Activated CD4-positive, alpha-beta T cell treated with anti-CD3 and anti-CD28 coated beads, Interleukin-2, amount 10 ng/mL, durations not matched to agents 24 days and 14 days (primary cell): ENCODE results near the gene KRTAP5-3. TPM values are rescaled to one million over a fixed set of nuclear protein-coding genes. Genes with fewer than 3 reads are reported as not detected.

Source experiments
- DNase-seq: peaks from one replicate; pipeline ENCODE4 v3.0.0; 2022
- H3K27ac Mint-ChIP-seq: one replicate; pipeline ENCODE4 v1.8.0; 2022; ENCODE audit warnings: mild to moderate bottlenecking, mixed read lengths
- H3K27me3 Mint-ChIP-seq: one replicate; pipeline ENCODE4 v1.8.0; 2022; ENCODE audit warnings: mixed read lengths
- H3K36me3 Mint-ChIP-seq: one replicate; pipeline ENCODE4 v1.8.0; 2022; ENCODE audit warnings: low read depth, mild to moderate bottlenecking, mixed read lengths
- H3K4me1 Mint-ChIP-seq: one replicate; pipeline ENCODE4 v1.8.0; 2021; ENCODE audit warnings: mixed read lengths
- H3K4me3 Mint-ChIP-seq: one replicate; pipeline ENCODE4 v1.8.0; 2022; ENCODE audit warnings: mild to moderate bottlenecking, moderate library complexity, mixed read lengths
- H3K9me3 Mint-ChIP-seq: one replicate; pipeline ENCODE4 v1.8.0; 2021; ENCODE audit warnings: mixed read lengths
- intact Hi-C: fragments of 100-400 bp; cut with micrococcal nuclease; formaldehyde crosslinking; loops from one replicate; pipeline ENCODE4 v1.15.1; 2023
- total RNA-seq: library from RNA; stranded (reverse); gene quantifications from 2 replicates; pipeline ENCODE4 v1.2.3, GENCODE V29; 2022

Gene KRTAP5-3
- total RNA-seq, 1 donor from 2014 or later, result not detected

DNA sequence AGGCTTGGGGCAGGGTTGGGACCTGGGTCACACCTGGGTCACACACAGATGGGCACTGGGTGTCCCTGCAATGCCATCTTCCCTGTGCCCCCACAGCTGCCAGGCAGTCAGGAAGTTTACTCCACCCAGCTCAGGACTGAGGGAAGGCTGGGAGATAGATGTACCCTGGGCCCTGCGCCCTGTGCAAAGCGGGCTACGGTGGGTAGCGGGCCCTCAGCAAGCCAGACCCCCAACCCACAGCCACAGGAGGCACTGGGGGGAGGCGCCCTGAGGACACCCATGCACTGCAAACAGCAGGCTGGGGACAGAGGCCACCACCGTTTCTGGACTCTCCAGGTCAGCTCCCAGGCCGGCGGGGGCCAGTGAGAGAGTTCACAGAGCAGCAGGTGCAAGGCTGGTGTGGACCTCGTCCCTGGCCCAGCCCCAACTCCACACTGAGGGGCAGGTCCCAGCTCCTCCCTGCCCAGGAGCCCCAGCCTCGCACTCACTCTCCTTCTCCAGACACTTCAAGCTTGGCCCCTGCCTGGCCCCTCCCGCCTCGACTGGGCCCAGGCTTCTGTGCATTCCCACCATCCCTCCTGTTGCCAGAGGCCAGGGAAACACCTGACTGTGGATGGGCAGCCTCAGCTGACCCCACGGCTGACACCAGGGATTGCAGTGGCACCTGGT is 41.1 kb downstream of the KRTAP5-3 start:
- Mint-ChIP-seq H3K36me3 (no peaks in the 10 kb centered on the region), H3K27me3 (peaks cover 15% of the 10 kb centered on the region), H3K9me3 (no peaks in the 10 kb centered on the region), H3K4me1 (no peaks in the 10 kb centered on the region), H3K27ac (no peak overlapping the region), H3K4me3 (no peak overlapping the region)
- intact Hi-C loops, result no loop called here
- DNase-seq, result peak; percentile 56

- H3K9me3 Mint-ChIP-seq, result no peaks in the 10 kb centered on the region
- H3K27me3 Mint-ChIP-seq, result peaks cover 15% of the 10 kb centered on the region
- intact Hi-C loops, result no loop called here
- no peak overlapping the region for H3K27ac Mint-ChIP-seq
- DNase-seq, result no peak
- no peak overlapping the region for H3K4me3 Mint-ChIP-seq
- no peaks in the 10 kb centered on the region for H3K36me3 Mint-ChIP-seq
- no peaks in the 10 kb centered on the region for H3K4me1 Mint-ChIP-seq
Measured at GRCh38 chr11:1566381-1567051, 41.7 kb downstream of the KRTAP5-3 start.

- Mint-ChIP-seq H3K27me3 (peaks cover 14% of the 10 kb centered on the region), H3K36me3 (no peaks in the 10 kb centered on the region), H3K9me3 (no peaks in the 10 kb centered on the region), H3K27ac (no peak overlapping the region), H3K4me3 (no peak overlapping the region), H3K4me1 (no peaks in the 10 kb centered on the region)
- DNase-seq, result no peak
- intact Hi-C loops, result no loop called here
Measured at GRCh38 chr11:1565904-1566247, 42.4 kb downstream of the KRTAP5-3 start.

GRCh38 chr11:1565173-1565903 is 42.9 kb downstream of the KRTAP5-3 start:
- DNase-seq, result no peak
- H3K27ac Mint-ChIP-seq, result no peak overlapping the region
- no peaks in the 10 kb centered on the region for H3K36me3 Mint-ChIP-seq

GRCh38 chr11:1564535-1565172 is 43.6 kb downstream of the KRTAP5-3 start:
- H3K27ac Mint-ChIP-seq, result no peak overlapping the region
- H3K4me3 Mint-ChIP-seq, result no peak overlapping the region
- peaks cover 5% of the 10 kb centered on the region for H3K27me3 Mint-ChIP-seq
- intact Hi-C loops, result no loop called here
- H3K36me3 Mint-ChIP-seq, result no peaks in the 10 kb centered on the region
- H3K9me3 Mint-ChIP-seq, result no peaks in the 10 kb centered on the region
- no peaks in the 10 kb centered on the region for H3K4me1 Mint-ChIP-seq
- DNase-seq, result peak; percentile 59

More at GRCh38 chr11:1565173-1565903, 42.9 kb downstream of the KRTAP5-3 start:
- H3K27me3 Mint-ChIP-seq, result peaks cover 11% of the 10 kb centered on the region
- intact Hi-C loops, result no loop called here
- no peaks in the 10 kb centered on the region for H3K9me3 Mint-ChIP-seq
- no peaks in the 10 kb centered on the region for H3K4me1 Mint-ChIP-seq
- no peak overlapping the region for H3K4me3 Mint-ChIP-seq

- intact Hi-C loops, result no loop called here
- no peaks in the 10 kb centered on the region for H3K36me3 Mint-ChIP-seq
- no peak overlapping the region for H3K4me3 Mint-ChIP-seq
- H3K27me3 Mint-ChIP-seq, result no peaks in the 10 kb centered on the region
- no peaks in the 10 kb centered on the region for H3K9me3 Mint-ChIP-seq
- no peak overlapping the region for H3K27ac Mint-ChIP-seq
- H3K4me1 Mint-ChIP-seq, result no peaks in the 10 kb centered on the region
- no peak for DNase-seq
Measured at GRCh38 chr11:1563697-1564534, 44.3 kb downstream of the KRTAP5-3 start.

DNA sequence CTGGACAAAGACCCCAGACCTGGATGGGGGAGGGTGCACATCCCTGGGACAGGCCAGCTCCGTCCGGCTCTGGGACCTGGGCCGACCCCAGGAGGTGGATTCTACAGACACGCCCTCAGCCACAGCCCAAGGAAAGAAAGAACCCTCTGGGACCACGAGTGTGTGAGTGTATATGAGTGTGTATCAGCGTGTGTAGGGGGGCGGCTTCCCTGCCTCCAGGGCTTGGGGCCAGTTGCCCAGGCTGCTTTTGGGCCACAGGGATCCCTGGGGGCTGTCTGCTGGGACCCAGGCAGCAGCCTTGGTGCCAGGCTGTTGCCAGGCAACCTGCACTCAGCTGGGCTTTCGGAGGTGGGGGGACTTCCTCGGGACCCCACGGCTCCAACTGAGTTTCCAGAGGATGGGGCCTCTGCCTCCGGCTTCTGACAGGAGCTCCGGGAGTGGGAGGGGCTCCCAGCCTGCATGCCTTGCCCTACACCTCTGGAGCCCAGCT is 45.1 kb downstream of the KRTAP5-3 start:
- H3K36me3 Mint-ChIP-seq, result no peaks in the 10 kb centered on the region
- intact Hi-C loops, result no loop called here
- no peak for DNase-seq
- no peak overlapping the region for H3K27ac Mint-ChIP-seq
- H3K4me3 Mint-ChIP-seq, result no peak overlapping the region
- no peaks in the 10 kb centered on the region for H3K27me3 Mint-ChIP-seq
- H3K9me3 Mint-ChIP-seq, result no peaks in the 10 kb centered on the region
- no peaks in the 10 kb centered on the region for H3K4me1 Mint-ChIP-seq

DNA sequence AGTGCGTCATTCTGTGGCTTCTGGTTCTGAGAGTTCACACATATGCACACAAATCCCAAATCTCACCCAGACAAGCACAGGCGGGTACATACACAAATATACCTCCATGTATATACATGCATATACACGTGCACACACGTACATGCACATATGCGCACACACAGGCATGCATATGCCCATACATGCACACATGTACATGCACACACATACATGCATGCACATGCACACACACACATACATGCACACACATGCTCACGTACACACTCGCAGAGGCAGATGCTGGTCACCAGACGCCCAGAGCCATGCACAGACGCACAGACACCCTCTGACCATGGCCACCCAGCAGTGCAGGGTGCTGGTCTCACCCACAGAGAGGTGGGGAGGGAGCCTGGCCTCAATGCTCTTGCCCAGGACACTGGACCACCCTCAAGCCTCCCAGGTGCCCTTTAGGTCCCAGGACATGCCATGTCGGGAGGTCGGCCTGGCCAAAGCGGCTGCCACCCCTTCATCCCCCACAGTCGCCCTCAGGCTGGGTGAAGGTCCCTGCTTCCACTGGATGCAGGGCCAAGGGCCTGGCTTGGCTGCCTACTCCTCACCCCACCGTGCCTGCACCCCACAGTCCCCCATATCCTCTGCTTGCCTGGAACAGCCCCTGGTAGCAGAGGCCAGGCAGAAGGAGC is 45.7 kb downstream of the KRTAP5-3 start:
- Mint-ChIP-seq H3K4me3 (no peak overlapping the region), H3K9me3 (no peaks in the 10 kb centered on the region), H3K4me1 (no peaks in the 10 kb centered on the region), H3K36me3 (no peaks in the 10 kb centered on the region), H3K27ac (no peak overlapping the region), H3K27me3 (no peaks in the 10 kb centered on the region)
- no peak for DNase-seq
- intact Hi-C loops, result no loop called here

- Mint-ChIP-seq H3K4me1 (no peaks in the 10 kb centered on the region), H3K9me3 (no peaks in the 10 kb centered on the region), H3K27ac (no peak overlapping the region), H3K36me3 (no peaks in the 10 kb centered on the region), H3K27me3 (no peaks in the 10 kb centered on the region), H3K4me3 (no peak overlapping the region)
- intact Hi-C loops, result no loop called here
- DNase-seq, result no peak
Measured at GRCh38 chr11:1561955-1562354, 46.3 kb downstream of the KRTAP5-3 start.

DNA sequence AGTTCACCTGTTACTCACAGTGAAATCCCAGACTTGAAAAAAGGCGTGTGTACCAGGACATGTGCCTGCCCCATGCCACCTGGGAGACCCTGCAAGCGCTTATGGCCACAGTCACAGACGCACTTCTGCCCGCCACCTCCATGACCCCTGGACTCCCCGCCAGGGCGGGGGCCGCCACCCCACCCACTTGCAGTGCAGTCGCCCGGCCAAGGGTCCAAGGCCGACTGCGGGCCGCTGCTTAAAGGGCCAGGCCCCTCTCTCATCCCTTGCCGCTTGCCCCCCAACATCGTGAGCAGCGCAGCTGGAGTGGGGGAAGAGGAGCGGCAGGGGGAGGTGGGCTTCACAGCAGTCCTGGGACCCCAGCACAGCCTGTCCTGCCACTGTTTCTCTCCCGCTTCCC is 47.0 kb downstream of the KRTAP5-3 start:
- Mint-ChIP-seq H3K4me1 (no peaks in the 10 kb centered on the region), H3K36me3 (no peaks in the 10 kb centered on the region), H3K4me3 (no peak overlapping the region), H3K27ac (no peak overlapping the region), H3K9me3 (no peaks in the 10 kb centered on the region), H3K27me3 (no peaks in the 10 kb centered on the region)
- DNase-seq, result no peak
- intact Hi-C loops, result no loop called here

DNA sequence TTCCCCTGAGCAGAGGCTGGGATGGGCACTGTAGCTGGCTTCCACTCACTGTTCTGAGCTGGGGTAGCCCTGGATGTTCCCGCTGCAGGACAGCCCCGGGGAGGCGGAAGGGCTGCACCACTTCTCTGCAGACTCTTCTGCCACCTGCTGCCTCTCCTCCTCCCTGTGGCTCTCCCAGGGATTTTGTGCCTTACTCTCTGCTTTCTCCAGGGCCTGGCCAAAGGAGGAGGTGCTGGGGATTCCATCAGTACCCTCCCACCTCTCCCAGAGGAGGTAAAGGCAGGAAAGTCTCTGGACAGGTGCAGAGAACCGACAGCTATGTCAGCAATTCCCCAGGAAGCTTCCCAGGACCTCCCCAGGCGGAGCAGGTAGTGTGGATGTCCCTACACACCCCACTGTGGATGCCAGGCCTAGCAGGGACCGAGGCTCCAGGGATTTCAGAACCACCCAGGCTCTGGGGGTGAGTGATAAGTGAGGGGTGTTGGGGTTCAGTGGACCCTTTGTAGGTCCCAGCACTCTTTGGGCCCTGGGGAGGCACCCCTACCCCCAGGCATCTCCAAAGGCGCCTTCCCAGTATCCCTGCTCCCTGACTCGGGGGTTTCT is 47.5 kb downstream of the KRTAP5-3 start:
- intact Hi-C loops, result no loop called here
- H3K36me3 Mint-ChIP-seq, result no peaks in the 10 kb centered on the region
- H3K27me3 Mint-ChIP-seq, result no peaks in the 10 kb centered on the region
- no peak for DNase-seq
- H3K4me3 Mint-ChIP-seq, result no peak overlapping the region
- no peaks in the 10 kb centered on the region for H3K9me3 Mint-ChIP-seq
- H3K27ac Mint-ChIP-seq, result no peak overlapping the region
- H3K4me1 Mint-ChIP-seq, result no peaks in the 10 kb centered on the region

GRCh38 chr11:1560002-1560648 is 48.1 kb downstream of the KRTAP5-3 start:
- H3K27me3 Mint-ChIP-seq, result no peaks in the 10 kb centered on the region
- H3K4me1 Mint-ChIP-seq, result no peaks in the 10 kb centered on the region
- intact Hi-C loops, result no loop called here

More at GRCh38 chr11:1560002-1560648, 48.1 kb downstream of the KRTAP5-3 start:
- Mint-ChIP-seq H3K4me3 (no peak overlapping the region), H3K27ac (no peak overlapping the region), H3K36me3 (no peaks in the 10 kb centered on the region), H3K9me3 (no peaks in the 10 kb centered on the region)
- no peak for DNase-seq
